Epithelial cell of alveolus of lung (primary cell): ENCODE results near the gene CENPU. TPM values are rescaled to one million over a fixed set of nuclear protein-coding genes. Genes with fewer than 3 reads are reported as not detected.

Experiments
- total RNA-seq: library from RNA; depleted of rRNA; stranded (reverse); fragments of >200 nt; gene quantifications from 2 replicates; pipeline ENCODE4 v1.2.1, GENCODE V29; 2015

The CENPU gene
- 9.0 and 22.9 TPM in 2 replicates for total RNA-seq

GRCh38 chr4:184733654-184734524 lies at the start of gene CENPU:
CENPU (minus strand) TSS chr4:184734096; CDS start chr4:184734062, 34 bp downstream.

GRCh38 chr4:184649026-184649970 lies 84.6 kb downstream of the CENPU start, which contains the start of the genes CASP3 and PRIMPOL:
CASP3 (minus strand) TSS chr4:184649447; CDS start chr4:184638453, 10,994 bp downstream.
PRIMPOL (plus strand) TSS chr4:184649738; CDS start chr4:184657141, 7,403 bp downstream.

Other genes with a start within 250 kb of the CENPU start
- gene CASP3, start 84.6 kb downstream of the CENPU start, total RNA-seq = 32.2 and 33.1 TPM in 2 replicates
- 11.5 and 12.0 TPM in 2 replicates for gene PRIMPOL, start 84.4 kb downstream of the CENPU start, total RNA-seq
- gene ACSL1, start 91.9 kb upstream of the CENPU start, total RNA-seq = 12.4 and 24.6 TPM in 2 replicates